ENCODE results near the gene AKR1C4.
"Not testable (repeated sequence)": the region's sequence is repeated elsewhere in the genome, so short reads cannot be mapped to it uniquely, and the experiment has no call there.

Gene AKR1C4

DNA sequence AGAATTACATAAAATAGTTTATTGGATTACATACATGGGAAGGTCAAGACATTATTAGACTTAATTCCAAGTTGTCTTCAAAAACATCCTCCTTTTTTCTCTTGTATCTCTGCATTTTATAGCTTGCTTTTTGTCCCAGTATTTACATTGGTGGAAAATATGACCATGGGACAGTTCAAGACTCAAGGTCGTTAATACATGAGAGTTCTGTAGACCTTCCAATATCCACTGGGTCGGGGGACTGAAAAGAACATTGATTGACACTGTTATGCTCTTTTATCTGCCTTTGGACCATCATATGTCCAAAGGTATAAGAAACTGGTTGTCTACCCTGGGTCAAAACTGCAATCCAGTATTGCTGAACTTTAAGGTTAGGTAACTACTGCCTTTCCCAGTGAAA, 36.7 kb downstream of the AKR1C4 start:
- 85 to 88% methylated on average over 2 of the region's 2 CpGs for WGBS, 2 experiments
- Histone ChIP-seq H3K4me1 (ENCODE audit: control insufficient read depth, insufficient read depth, low read length) (no peaks in the 10 kb centered on the region), H3K27me3 (ENCODE audit: control insufficient read depth, insufficient read depth, low read length, poor library complexity, severe bottlenecking) (no peaks in the 10 kb centered on the region), H3K4me3 (ENCODE audit: insufficient read depth, low read depth, low read length) (no peak overlapping the region), H3K9me3 (ENCODE audit: control insufficient read depth, low read length) (no peaks in the 10 kb centered on the region), H3K27ac (ENCODE audit: insufficient read depth, low read depth, low read length, poor library complexity, severe bottlenecking) (no peak overlapping the region), H3K36me3 (ENCODE audit: control insufficient read depth, insufficient read depth, low read length) (no peaks in the 10 kb centered on the region)

DNA sequence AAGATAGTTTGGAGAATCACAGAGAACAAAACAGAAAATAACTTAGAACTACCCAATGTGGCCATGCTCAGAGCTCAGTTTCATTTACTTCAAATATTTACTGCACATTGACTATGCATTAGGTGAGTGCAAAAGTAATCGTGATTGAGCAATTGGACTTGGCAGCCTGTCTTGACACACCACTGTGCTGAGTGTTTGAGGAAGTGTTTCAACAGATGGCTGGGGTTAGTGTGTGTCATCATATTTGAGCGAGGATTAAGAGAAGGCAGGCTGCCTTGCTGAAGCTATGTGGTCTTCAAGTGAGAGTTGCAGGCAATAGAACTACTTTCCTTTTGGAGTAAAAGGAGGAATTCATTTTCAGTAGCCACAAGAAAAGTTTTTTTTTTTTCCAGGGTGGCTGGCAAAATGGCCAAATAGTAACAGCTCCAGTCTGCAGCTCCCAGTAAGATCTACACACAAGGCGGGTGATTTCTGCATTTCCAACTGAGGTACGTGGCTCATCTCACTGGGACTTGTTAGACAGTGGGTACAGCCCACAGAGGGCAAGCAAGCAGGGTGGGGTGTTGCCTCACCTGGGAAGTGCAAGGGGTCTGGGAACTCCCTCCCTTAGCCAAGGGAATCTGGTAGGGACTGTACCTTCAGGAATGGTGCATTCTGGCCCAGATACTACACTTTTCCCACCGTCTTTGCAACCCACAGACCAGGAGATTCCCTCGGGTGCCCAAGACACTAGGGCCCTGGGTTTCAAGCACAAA, 37.6 kb downstream of the AKR1C4 start:
- no peaks in the 10 kb centered on the region for H3K27me3 ChIP-seq (ENCODE audit: control insufficient read depth, insufficient read depth, low read length, poor library complexity, severe bottlenecking)
- H3K9me3 ChIP-seq (ENCODE audit: control insufficient read depth, low read length): no peaks in the 10 kb centered on the region
- H3K4me1 ChIP-seq (ENCODE audit: control insufficient read depth, insufficient read depth, low read length): no peaks in the 10 kb centered on the region
- no peak overlapping the region for H3K4me3 ChIP-seq (ENCODE audit: insufficient read depth, low read depth, low read length)
- WGBS, 2 experiments: 84 to 86% methylated on average over 6 of the region's 6 CpGs
- H3K27ac ChIP-seq (ENCODE audit: insufficient read depth, low read depth, low read length, poor library complexity, severe bottlenecking): no peak overlapping the region
- H3K36me3 ChIP-seq (ENCODE audit: control insufficient read depth, insufficient read depth, low read length): no peaks in the 10 kb centered on the region

DNA sequence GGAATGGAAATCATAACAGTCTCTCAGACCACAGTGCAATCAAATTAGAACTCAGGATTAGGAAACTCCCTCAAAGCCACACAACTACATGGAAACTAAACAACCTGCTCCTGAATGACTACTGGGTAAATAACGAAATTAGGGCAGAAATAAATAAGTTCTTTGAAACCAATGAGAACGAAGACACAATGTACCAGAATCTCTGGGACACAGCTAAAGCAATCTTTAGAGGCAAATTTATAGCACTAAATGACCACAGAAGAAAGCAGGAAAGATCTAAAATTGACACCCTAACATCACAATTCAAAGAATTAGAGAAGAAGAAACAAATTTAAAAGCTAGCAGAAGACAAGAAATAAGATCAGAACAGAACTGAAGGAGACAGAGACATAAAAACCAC, 40.9 kb downstream of the AKR1C4 start:
- 61 to 63% methylated on average over 2 of the region's 2 CpGs for WGBS, 2 experiments
- H3K4me3 ChIP-seq (ENCODE audit: insufficient read depth, low read depth, low read length); H3K36me3 ChIP-seq (ENCODE audit: control insufficient read depth, insufficient read depth, low read length); H3K9me3 ChIP-seq (ENCODE audit: control insufficient read depth, low read length); H3K27me3 ChIP-seq (ENCODE audit: control insufficient read depth, insufficient read depth, low read length, poor library complexity, severe bottlenecking); H3K27ac ChIP-seq (ENCODE audit: insufficient read depth, low read depth, low read length, poor library complexity, severe bottlenecking); H3K4me1 ChIP-seq (ENCODE audit: control insufficient read depth, insufficient read depth, low read length): not testable (repeated sequence)

DNA sequence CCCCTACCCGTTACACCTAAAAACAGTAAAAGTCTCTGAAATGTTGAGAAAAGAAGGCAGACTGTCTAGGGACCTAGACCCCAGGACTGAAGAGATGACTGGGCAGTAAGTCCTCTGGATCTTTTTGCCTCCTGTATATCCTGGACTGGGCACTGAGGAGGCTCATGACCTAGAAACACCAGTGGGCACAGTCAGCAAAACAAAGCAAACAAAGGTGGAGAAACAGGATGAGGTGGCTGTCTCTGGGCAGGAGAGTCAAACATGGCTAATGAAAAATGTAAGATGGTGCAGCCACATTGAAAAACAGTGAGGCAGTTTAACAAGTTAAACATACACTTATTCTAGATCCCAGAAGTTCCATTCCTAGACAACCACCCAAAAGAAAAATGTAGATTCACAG, 45.9 kb downstream of the AKR1C4 start:
- Histone ChIP-seq H3K27me3 (ENCODE audit: control insufficient read depth, insufficient read depth, low read length, poor library complexity, severe bottlenecking) (no peaks in the 10 kb centered on the region), H3K4me1 (ENCODE audit: control insufficient read depth, insufficient read depth, low read length) (no peaks in the 10 kb centered on the region), H3K27ac (ENCODE audit: insufficient read depth, low read depth, low read length, poor library complexity, severe bottlenecking) (no peak overlapping the region), H3K9me3 (ENCODE audit: control insufficient read depth, low read length) (no peaks in the 10 kb centered on the region), H3K4me3 (ENCODE audit: insufficient read depth, low read depth, low read length) (no peak overlapping the region), H3K36me3 (ENCODE audit: control insufficient read depth, insufficient read depth, low read length) (no peaks in the 10 kb centered on the region)
- WGBS, 2 experiments: 88 to 100% methylated on average over 1 of the region's 1 CpG

DNA sequence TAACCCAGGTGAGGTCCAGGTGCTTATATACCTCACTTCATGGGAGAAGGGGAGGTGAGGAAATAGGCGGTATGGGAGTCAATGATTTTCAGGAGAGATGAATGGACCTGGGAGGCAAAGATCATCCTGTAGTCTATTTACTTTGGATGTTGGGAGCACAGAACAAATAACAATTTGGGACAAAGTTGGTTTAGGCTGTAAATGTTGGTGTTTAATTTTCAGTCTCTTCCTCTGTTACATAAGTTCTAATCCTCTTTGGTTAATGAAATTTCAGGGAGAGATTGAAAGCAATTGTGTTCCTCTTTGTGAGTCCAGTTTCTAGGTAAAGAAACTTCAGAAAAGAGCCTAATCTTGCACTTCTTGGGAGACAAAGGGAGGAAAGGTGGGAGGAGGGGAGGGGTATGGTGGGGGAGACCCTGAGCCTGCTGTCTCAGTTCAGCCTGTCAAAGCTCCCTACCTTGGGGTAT, 46.9 kb downstream of the AKR1C4 start:
- H3K4me1 ChIP-seq (ENCODE audit: control insufficient read depth, insufficient read depth, low read length): no peaks in the 10 kb centered on the region
- WGBS, 2 experiments: 90 to 95% methylated on average over 1 of the region's 1 CpG
- H3K4me3 ChIP-seq (ENCODE audit: insufficient read depth, low read depth, low read length): no peak overlapping the region
- H3K27me3 ChIP-seq (ENCODE audit: control insufficient read depth, insufficient read depth, low read length, poor library complexity, severe bottlenecking): no peaks in the 10 kb centered on the region
- H3K27ac ChIP-seq (ENCODE audit: insufficient read depth, low read depth, low read length, poor library complexity, severe bottlenecking): no peak overlapping the region
- H3K9me3 ChIP-seq (ENCODE audit: control insufficient read depth, low read length): no peaks in the 10 kb centered on the region
- H3K36me3 ChIP-seq (ENCODE audit: control insufficient read depth, insufficient read depth, low read length): no peaks in the 10 kb centered on the region

DNA sequence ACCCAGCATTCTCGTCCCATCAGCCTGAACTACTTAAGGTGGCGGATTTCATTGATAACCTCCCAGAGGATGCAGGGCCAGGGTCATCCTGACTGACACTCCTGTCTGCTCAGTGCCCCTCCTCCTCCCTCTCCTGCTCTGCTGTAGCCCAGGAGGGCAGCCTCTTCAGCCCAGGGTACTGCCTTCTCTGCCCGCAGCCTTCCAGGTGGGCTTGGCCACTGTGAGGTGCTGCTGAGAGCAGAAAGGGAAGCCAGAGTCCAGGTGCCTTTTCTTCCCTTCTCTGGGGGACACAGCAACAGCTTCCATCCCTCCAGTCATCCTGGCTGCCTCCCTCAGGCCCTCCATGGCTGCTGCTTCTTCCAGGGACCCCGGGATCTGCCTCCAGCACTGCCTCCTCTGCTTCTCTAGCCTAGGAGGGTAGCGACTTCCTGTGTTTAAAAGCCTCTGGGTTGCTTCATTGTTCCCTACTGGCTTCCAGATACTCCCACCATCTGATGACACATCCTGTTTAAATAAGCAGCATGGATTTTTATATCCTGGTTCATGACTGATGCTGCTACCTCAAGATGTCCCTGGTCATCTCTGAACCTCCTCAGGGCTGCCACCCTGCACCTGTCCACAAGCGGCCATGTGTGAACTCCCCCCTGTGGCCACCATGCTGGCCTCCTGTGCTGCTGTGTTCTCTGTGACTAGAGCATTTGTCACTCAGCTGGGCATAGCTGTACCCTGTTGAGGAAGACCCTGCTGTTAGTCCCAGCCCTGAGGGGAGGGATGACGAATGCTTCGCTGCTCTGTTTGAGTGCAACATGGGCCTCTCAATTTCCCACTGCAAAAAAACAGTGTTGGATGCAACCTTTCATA, 55.8 kb downstream of the AKR1C4 start:
- H3K4me3 ChIP-seq (ENCODE audit: insufficient read depth, low read depth, low read length): no peak overlapping the region
- no peaks in the 10 kb centered on the region for H3K9me3 ChIP-seq (ENCODE audit: control insufficient read depth, low read length)
- H3K27ac ChIP-seq (ENCODE audit: insufficient read depth, low read depth, low read length, poor library complexity, severe bottlenecking): no peak overlapping the region
- H3K27me3 ChIP-seq (ENCODE audit: control insufficient read depth, insufficient read depth, low read length, poor library complexity, severe bottlenecking): no peaks in the 10 kb centered on the region
- peaks cover 5% of the 10 kb centered on the region for H3K4me1 ChIP-seq (ENCODE audit: control insufficient read depth, insufficient read depth, low read length)
- WGBS, 2 experiments: 71 to 77% methylated on average over 8 of the region's 8 CpGs
- H3K36me3 ChIP-seq (ENCODE audit: control insufficient read depth, insufficient read depth, low read length): no peaks in the 10 kb centered on the region

DNA sequence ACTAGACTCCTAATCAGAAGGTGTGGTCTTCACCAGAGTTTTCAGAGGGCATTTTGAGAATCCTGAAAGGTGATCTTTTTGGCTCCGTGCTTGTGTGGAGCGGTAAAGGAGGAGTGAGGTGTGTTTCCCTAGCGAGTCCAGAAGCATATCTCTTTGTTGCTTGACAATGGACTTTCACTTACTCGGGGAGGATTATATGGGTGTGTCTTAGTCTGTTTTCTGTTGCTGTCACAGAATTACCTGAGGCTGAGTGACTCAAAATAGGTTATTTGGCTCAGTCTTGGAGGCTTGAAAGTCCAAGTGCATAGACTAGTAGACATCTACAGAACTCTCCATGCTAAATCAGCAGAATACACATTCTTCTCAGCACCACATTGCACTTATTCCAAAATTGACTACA, 57.9 kb downstream of the AKR1C4 start:
- Histone ChIP-seq H3K27me3 (ENCODE audit: control insufficient read depth, insufficient read depth, low read length, poor library complexity, severe bottlenecking) (no peaks in the 10 kb centered on the region), H3K4me1 (ENCODE audit: control insufficient read depth, insufficient read depth, low read length) (peaks cover 5% of the 10 kb centered on the region), H3K27ac (ENCODE audit: insufficient read depth, low read depth, low read length, poor library complexity, severe bottlenecking) (no peak overlapping the region), H3K36me3 (ENCODE audit: control insufficient read depth, insufficient read depth, low read length) (no peaks in the 10 kb centered on the region), H3K4me3 (ENCODE audit: insufficient read depth, low read depth, low read length) (no peak overlapping the region), H3K9me3 (ENCODE audit: control insufficient read depth, low read length) (no peaks in the 10 kb centered on the region)
- WGBS, 2 experiments: 81 to 82% methylated on average over 4 of the region's 4 CpGs

DNA sequence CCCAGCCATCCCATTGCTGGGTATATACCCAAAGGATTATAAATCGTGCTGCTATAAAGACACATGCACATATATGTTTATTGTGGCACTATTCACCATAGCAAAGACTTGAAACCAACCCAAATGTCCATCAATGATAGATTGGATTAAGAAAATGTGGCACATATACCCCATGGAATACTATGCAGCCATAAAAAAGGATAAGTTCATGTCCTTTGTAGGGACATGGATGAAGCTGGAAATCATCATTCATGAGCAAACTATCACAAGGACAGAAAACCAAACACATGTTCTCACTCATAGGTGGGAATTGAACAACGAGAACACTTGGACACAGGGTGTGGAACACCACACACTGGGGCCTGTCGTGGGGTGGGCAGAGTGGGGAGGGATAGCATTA, 61.1 kb downstream of the AKR1C4 start:
- not testable (repeated sequence) for H3K4me3 ChIP-seq (ENCODE audit: insufficient read depth, low read depth, low read length); H3K9me3 ChIP-seq (ENCODE audit: control insufficient read depth, low read length); H3K4me1 ChIP-seq (ENCODE audit: control insufficient read depth, insufficient read depth, low read length); H3K27me3 ChIP-seq (ENCODE audit: control insufficient read depth, insufficient read depth, low read length, poor library complexity, severe bottlenecking); H3K27ac ChIP-seq (ENCODE audit: insufficient read depth, low read depth, low read length, poor library complexity, severe bottlenecking); H3K36me3 ChIP-seq (ENCODE audit: control insufficient read depth, insufficient read depth, low read length)
- 96 to 100% methylated on average over 2 to 3 of the region's 3 CpGs for WGBS, 2 experiments

DNA sequence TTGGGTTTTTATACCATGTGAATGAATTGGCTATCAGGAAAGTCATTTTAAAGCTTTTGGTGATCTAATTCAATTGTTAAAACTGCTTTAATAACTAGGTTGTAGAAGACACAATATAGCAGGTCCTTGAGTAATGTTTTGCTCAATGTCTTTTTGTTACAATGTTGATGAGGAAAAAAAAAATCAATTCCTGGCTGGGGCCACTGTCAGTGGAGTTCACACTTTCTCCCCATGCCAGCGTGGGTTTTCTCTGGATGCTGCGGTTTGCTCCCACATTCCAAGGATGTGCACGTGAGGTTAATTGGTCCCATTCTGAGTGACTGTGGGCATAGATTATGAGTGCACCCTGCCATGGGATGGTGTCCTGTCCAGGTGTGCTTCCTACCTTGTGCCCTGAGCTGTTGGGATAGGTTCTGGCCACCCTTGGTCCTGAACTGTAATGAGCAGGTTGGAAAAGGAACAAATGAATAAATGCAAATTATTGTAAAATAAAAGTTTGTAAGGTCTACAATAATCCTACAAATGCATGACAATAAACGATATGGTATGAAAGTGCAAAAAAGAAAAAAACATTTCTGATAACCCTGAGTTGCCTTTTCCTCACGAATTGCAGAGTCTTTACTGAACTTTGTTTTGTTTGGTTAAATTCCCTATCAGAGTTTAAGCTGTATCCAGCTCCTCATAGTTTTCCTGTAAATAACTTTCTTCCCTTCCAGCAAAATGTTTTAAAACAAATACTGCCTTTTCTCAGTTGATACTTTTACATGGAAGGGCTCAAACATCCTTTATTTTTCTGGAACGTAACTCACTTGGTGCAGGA, 62.7 kb downstream of the AKR1C4 start:
- Histone ChIP-seq H3K9me3 (ENCODE audit: control insufficient read depth, low read length) (no peaks in the 10 kb centered on the region), H3K27ac (ENCODE audit: insufficient read depth, low read depth, low read length, poor library complexity, severe bottlenecking) (no peak overlapping the region), H3K4me3 (ENCODE audit: insufficient read depth, low read depth, low read length) (no peak overlapping the region), H3K27me3 (ENCODE audit: control insufficient read depth, insufficient read depth, low read length, poor library complexity, severe bottlenecking) (no peaks in the 10 kb centered on the region), H3K36me3 (ENCODE audit: control insufficient read depth, insufficient read depth, low read length) (no peaks in the 10 kb centered on the region), H3K4me1 (ENCODE audit: control insufficient read depth, insufficient read depth, low read length) (no peaks in the 10 kb centered on the region)
- WGBS, 2 experiments: 88 to 93% methylated on average over 6 of the region's 6 CpGs
